H54 (cell line): ENCODE measurements around the gene FIS1.
"Not testable (repeated sequence)": the region's sequence is repeated elsewhere in the genome, so short reads cannot be mapped to it uniquely, and the experiment has no call there.

Experiments
- DNase-seq: peaks from one replicate; pipeline ENCODE4 v3.0.0; 2011; ENCODE audit warnings: low spot score, mixed read lengths; ENCODE audit not compliant: insufficient read length
- FAIRE-seq: peaks from 3 replicates; lab custom pipeline; 2011; peaks lifted over from hg19 to GRCh38; lab: Jason Lieb, UNC
- POLR2A ChIP-seq: IDR thresholded peaks from 2 replicates; pipeline ENCODE4 v1.6.1; 2011; ENCODE audit warnings: low read depth, mild to moderate bottlenecking, low read length

Gene FIS1

GRCh38 chr7:101200504-101200861 lies 44.4 kb downstream of the FIS1 start:
- no peak for FAIRE-seq
- DNase-seq, result no peak
- TF ChIP-seq POLR2A, result no peak

DNA sequence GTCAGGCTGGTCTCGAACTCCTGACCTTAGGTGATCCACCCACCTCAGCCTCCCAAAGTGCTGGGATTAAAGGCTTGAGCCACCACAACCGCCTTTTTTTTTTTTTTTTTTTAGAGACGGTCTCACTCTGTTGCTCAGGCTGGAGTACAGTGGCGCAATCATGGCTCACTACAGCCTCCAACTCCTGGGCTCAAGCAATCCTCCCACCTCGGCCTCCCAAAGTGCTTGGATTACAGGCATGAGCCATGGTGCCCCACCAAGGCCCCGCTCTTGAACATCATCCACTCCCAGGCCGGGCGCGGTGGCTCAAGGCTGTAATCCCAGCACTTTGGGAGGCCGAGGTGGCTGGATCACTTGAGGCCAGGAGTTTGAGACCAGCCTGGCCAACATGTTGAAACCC lies 45.4 kb downstream of the FIS1 start:
- not testable (repeated sequence) for DNase-seq, FAIRE-seq

GRCh38 chr7:101198476-101198875 lies 46.4 kb downstream of the FIS1 start:
- no peak for TF ChIP-seq POLR2A
- FAIRE-seq (no peak), DNase-seq (no peak)

- no peak for DNase-seq
- no peak for FAIRE-seq
- TF ChIP-seq POLR2A, result no peak
Measured at GRCh38 chr7:101197991-101198390, 46.9 kb downstream of the FIS1 start.

DNA sequence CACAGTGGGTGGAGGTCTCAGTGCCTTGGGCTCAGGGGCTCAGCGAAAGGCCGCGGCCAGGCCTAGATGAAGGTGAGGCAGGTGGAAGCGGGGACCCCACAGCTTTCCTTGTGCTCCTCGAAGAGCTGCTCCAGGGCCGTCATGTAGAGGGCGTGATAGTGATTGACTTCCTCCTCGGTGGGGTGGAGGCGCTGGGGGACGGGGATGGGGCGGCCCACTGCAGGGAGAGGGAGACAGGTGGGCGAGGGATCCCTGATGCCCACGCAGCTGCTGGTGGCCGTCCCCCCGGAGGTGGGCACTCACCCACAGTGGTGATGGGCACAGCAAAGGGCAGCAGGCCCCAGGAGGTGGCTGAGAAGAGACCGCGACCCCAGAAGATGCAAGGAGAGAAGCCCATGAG lies 49.0 kb downstream of the FIS1 start:
- no peak for TF ChIP-seq POLR2A
- FAIRE-seq (no peak), DNase-seq (no peak)
